ENCODE data around the gene HIGD1A.
A peak's percentile ranks its signal among the peaks of the same experiment; 100 is the strongest.

HIGD1A gene

DNA sequence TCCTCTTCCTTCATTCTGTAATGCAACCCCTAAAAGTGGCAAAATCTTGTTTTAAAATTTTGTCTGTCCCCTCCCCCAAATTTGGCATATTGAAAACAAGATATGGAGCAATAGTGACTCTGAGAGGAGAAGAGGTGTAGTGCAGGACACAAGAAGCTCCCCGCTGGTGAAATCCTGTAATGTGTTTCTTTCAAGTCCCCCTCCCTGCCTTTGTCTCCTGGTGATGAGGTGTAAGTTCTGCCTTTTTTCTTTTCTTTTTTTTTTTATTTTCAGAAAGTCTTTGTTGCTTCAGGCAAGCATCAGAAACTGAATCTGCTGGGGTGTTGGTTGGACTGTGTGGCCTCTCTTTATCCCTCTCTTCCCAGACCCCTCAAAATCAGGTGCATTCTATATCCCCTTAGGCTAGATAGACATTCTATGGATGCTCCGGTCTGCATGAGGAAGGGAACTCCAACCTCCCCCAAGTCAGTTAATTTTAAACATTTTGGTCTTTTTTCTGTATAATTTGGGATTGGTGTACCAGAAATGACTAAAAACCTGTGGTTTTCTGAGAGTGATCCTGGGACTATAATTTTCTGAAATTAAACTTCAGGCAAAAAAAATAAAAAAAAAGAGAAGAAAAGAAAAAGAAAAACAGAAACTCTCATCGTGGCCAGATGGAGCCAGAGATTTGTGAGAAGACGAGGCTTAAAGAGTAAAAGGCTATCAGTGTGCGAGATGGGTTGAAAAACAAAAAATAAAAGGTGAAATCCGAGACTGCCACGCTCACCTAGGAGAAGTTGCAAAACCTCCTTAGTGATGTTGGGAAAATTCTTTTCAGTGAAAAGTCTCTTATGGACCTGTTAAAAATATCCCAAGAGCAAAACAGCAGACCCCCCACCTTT is 26.4 kb upstream of the HIGD1A start:
- no peak for TF ChIP-seq ZFP3 (CRISPR knock-in tag; IDR thresholded peaks at IDR 0.05)
- TF ChIP-seq ZNF70 (CRISPR knock-in tag; IDR thresholded peaks at IDR 0.05): peak; percentile 71; the same call in 1 of the 2 replicates
- ATAC-seq: peak; percentile 66

- no peak for ATAC-seq
- TF ChIP-seq ZNF70 (CRISPR knock-in tag; IDR thresholded peaks at IDR 0.05) (no peak), BACH2 (CRISPR knock-in tag; IDR thresholded peaks at IDR 0.05; ENCODE audit: borderline replicate concordance) (no peak), RARB (CRISPR knock-in tag; IDR thresholded peaks at IDR 0.05) (no peak), ZFP3 (CRISPR knock-in tag; IDR thresholded peaks at IDR 0.05) (no peak), ESRRG (CRISPR knock-in tag; IDR thresholded peaks at IDR 0.05) (no peak), ZNF565 (CRISPR knock-in tag; conservative IDR thresholded peaks at IDR 0.05; ENCODE audit: low read depth) (no peak), SNAI2 (CRISPR knock-in tag; IDR thresholded peaks at IDR 0.05) (no peak), ZC3H10 (CRISPR knock-in tag; IDR thresholded peaks at IDR 0.05) (no peak), TSHZ2 (CRISPR knock-in tag; IDR thresholded peaks at IDR 0.05) (no peak), CSDC2 (CRISPR knock-in tag; IDR thresholded peaks at IDR 0.05) (no peak), TCF4 (CRISPR knock-in tag; IDR thresholded peaks at IDR 0.05; ENCODE audit: borderline replicate concordance) (no peak), OSR1 (CRISPR knock-in tag; IDR thresholded peaks at IDR 0.05) (no peak), ZFP30 (CRISPR knock-in tag; IDR thresholded peaks at IDR 0.05) (no peak), POU6F1 (CRISPR knock-in tag; IDR thresholded peaks at IDR 0.05; ENCODE audit: borderline replicate concordance, low read depth) (no peak), ARNTL (CRISPR knock-in tag; IDR thresholded peaks at IDR 0.05; ENCODE audit: borderline replicate concordance, low read depth) (no peak), GLIS3 (CRISPR knock-in tag; IDR thresholded peaks at IDR 0.05) (no peak), ISL1 (CRISPR knock-in tag; IDR thresholded peaks at IDR 0.05) (no peak)
- TF ChIP-seq, protein P1, sequence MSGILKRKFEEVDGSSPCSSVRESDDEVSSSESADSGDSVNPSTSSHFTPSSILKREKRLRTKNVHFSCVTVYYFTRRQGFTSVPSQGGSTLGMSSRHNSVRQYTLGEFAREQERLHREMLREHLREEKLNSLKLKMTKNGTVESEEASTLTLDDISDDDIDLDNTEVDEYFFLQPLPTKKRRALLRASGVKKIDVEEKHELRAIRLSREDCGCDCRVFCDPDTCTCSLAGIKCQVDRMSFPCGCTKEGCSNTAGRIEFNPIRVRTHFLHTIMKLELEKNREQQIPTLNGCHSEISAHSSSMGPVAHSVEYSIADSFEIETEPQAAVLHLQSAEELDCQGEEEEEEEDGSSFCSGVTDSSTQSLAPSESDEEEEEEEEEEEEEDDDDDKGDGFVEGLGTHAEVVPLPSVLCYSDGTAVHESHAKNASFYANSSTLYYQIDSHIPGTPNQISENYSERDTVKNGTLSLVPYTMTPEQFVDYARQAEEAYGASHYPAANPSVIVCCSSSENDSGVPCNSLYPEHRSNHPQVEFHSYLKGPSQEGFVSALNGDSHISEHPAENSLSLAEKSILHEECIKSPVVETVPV (CRISPR knock-in tag; IDR thresholded peaks at IDR 0.05): no peak
- TF ChIP-seq, protein P2, sequence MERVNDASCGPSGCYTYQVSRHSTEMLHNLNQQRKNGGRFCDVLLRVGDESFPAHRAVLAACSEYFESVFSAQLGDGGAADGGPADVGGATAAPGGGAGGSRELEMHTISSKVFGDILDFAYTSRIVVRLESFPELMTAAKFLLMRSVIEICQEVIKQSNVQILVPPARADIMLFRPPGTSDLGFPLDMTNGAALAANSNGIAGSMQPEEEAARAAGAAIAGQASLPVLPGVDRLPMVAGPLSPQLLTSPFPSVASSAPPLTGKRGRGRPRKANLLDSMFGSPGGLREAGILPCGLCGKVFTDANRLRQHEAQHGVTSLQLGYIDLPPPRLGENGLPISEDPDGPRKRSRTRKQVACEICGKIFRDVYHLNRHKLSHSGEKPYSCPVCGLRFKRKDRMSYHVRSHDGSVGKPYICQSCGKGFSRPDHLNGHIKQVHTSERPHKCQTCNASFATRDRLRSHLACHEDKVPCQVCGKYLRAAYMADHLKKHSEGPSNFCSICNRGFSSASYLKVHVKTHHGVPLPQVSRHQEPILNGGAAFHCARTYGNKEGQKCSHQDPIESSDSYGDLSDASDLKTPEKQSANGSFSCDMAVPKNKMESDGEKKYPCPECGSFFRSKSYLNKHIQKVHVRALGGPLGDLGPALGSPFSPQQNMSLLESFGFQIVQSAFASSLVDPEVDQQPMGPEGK (CRISPR knock-in tag; IDR thresholded peaks at IDR 0.05; ENCODE audit: borderline replicate concordance): no peak
Observed at GRCh38 chr3:42829628-42830436, 25.5 kb upstream of the HIGD1A start.

- ATAC-seq: no peak
Observed at GRCh38 chr3:42829083-42829627, 24.9 kb upstream of the HIGD1A start.

More at GRCh38 chr3:42829083-42829627, 24.9 kb upstream of the HIGD1A start:
- TF ChIP-seq ZNF565 (CRISPR knock-in tag; conservative IDR thresholded peaks at IDR 0.05; ENCODE audit: low read depth) (no peak), RARB (CRISPR knock-in tag; IDR thresholded peaks at IDR 0.05) (no peak), ESRRG (CRISPR knock-in tag; IDR thresholded peaks at IDR 0.05) (no peak)
